ENCODE results near the gene ZBTB1.

DNA sequence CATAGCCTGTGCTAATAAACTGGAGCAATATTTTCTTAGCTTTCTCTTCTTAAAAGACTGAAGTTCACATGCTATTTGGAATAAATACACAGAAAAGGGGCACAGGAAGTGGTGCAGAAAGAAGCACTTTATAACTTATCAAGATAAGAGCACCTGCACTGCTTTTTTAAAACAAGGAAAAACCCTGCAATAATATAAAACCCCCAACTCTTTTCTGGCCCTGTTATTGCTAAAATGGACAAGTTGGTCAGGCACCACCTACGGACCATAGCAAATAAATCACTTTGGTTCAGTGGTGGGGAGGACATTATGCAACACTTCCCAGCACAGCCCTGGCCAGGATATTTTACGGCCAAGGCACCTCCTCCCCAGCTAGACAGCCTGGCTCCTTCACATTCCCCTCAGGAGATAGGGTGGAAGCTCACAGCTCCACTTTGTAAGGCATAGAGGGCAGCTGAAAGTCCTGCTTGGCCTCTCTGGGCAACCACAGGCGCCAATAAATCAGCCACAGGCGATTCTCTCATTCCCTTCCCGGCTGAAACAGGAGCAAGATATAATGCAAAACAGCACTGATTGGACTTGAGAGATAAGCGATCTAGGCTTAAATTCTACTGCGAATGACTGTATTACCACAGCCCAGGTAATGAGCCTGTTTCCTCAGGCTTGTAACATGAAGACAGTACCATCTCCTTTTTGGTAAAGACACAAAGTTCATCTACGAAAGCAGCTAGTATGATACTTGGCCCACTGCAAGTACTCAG is 3.0 kb upstream of the ZBTB1 start:
- TF ChIP-seq EZH2phosphoT487 (conservative IDR thresholded peaks at IDR 0.05; ENCODE audit: low read length): no peak
- no peak for TF ChIP-seq CTCF (IDR thresholded peaks at IDR 0.05; ENCODE audit: insufficient read depth, low read length, poor library complexity, severe bottlenecking)
